B cell (primary cell): Measurements from ENCODE around the gene ZNF471. TPM values are rescaled to one million over a fixed set of nuclear protein-coding genes. Genes with fewer than 3 reads are reported as not detected.

Experiments
- ATAC-seq: fragments of 200-7000 bp; cut with Tn5 transposase; one replicate; pipeline ENCODE4 v1.10.0; 2021; ENCODE audit warnings: low read depth, mild to moderate bottlenecking, moderate number of reproducible peaks, moderate library complexity
- CTCF ChIA-PET: fragments of 350-600 bp; sonication (Branson Sonifier 250); formaldehyde crosslinking; loops from one replicate; lab custom pipeline; 2021; ENCODE audit warnings: antibody characterized with exemption, inconsistent platforms; lab: Charles Lee
- POLR2A ChIA-PET: fragments of 350-600 bp; sonication (Branson Sonifier 250); formaldehyde crosslinking; loops from one replicate; lab custom pipeline; 2021; ENCODE audit warnings: antibody characterized with exemption; lab: Charles Lee
- DNase-seq: peaks from one replicate; pipeline ENCODE4 v3.0.0; 2013
- H2AFZ ChIP-seq: 2 replicates; pipeline ENCODE4 v1.6.1; 2012; ENCODE audit warnings: mild to moderate bottlenecking, low read depth, low read length; ENCODE audit not compliant: insufficient read depth, poor library complexity, severe bottlenecking
- H3K27ac ChIP-seq, 2 donors: 1 replicate in 1 of 2; 2 replicates in 1 of 2; pipeline ENCODE4 v1.5.1; 2012 to 2013; ENCODE audit warnings: low read length in 2 of 2, mild to moderate bottlenecking in 2 of 2, moderate library complexity in 1 of 2
- H3K27me3 ChIP-seq, 4 experiments: fragments of 200-600 bp in 1 of 4; sonication (generic) in 1 of 4; replicated peaks in 1 of 4; 1 replicate in 2 of 4; 2 replicates in 2 of 4; pipeline versions ENCODE4 v1.6.1 to v1.7.0; 2013 to 2016; ENCODE audit warnings: low read length in 3 of 4, mild to moderate bottlenecking in 2 of 4, mixed read lengths in 1 of 4, moderate library complexity in 1 of 4; ENCODE audit not compliant: insufficient read depth in 4 of 4, control insufficient read depth in 3 of 4; ENCODE audit errors: control extremely low read depth in 1 of 4
- H3K36me3 ChIP-seq, 2 experiments: replicated peaks in 1 of 2; 1 replicate in 1 of 2; 2 replicates in 1 of 2; pipeline versions ENCODE4 v1.6.1 to v1.7.1; 2013; ENCODE audit warnings: low read length in 1 of 2; ENCODE audit not compliant: insufficient read depth in 2 of 2, control insufficient read depth in 1 of 2; ENCODE audit errors: control extremely low read depth in 1 of 2, extremely low read depth in 1 of 2
- H3K4me1 ChIP-seq, 2 donors: fragments of 200-600 bp in 1 of 2; sonication (generic) in 1 of 2; 1 replicate in 1 of 2; 2 replicates in 1 of 2; pipeline versions ENCODE4 v1.5.1 to v1.6.1; 2013 to 2017; ENCODE audit warnings: low read length in 2 of 2; ENCODE audit not compliant: control insufficient read depth in 2 of 2, insufficient read depth in 2 of 2
- H3K4me2 ChIP-seq: replicated peaks from 2 replicates; pipeline ENCODE3; 2012; ENCODE audit warnings: mild to moderate bottlenecking, low read depth, low read length; ENCODE audit not compliant: poor library complexity, severe bottlenecking
- H3K4me3 ChIP-seq, 5 experiments: fragments of 200-600 bp in 1 of 5; sonication (generic) in 1 of 5; 1 replicate in 3 of 5; 2 replicates in 2 of 5; pipeline versions ENCODE4 v1.5.1 to v1.7.0; 2011 to 2016; ENCODE audit warnings: low read length in 4 of 5, mild to moderate bottlenecking in 4 of 5, low read depth in 2 of 5, control low read depth in 1 of 5, moderate library complexity in 1 of 5; ENCODE audit not compliant: insufficient read depth in 1 of 5; ENCODE audit errors: control extremely low read depth in 1 of 5, extremely low read depth in 1 of 5
- H3K79me2 ChIP-seq: fragments of 200-600 bp; sonication (generic); one replicate; pipeline ENCODE4 v1.6.0; 2016; ENCODE audit warnings: low read length; ENCODE audit not compliant: control insufficient read depth, insufficient read depth
- H3K9ac ChIP-seq: fragments of 200-600 bp; sonication (generic); 2 replicates; pipeline ENCODE4 v1.6.1; 2017; ENCODE audit warnings: mild to moderate bottlenecking, low read length, moderate library complexity
- H3K9me3 ChIP-seq, 3 donors: one replicate each; pipeline versions ENCODE4 v1.6.1 to v1.7.1; 2013; ENCODE audit warnings: low read length in 2 of 3; ENCODE audit not compliant: control insufficient read depth in 2 of 3, insufficient read depth in 1 of 3; ENCODE audit errors: control extremely low read depth in 1 of 3
- H4K20me1 ChIP-seq: 2 replicates; pipeline ENCODE4 v1.6.0; 2012; ENCODE audit warnings: mild to moderate bottlenecking, low read length; ENCODE audit not compliant: insufficient read depth, control insufficient read depth, poor library complexity, severe bottlenecking
- H3K27ac Mint-ChIP-seq: one replicate; pipeline ENCODE4 v1.8.0; 2021; ENCODE audit warnings: mixed read lengths
- H3K27me3 Mint-ChIP-seq: one replicate; pipeline ENCODE4 v1.8.0; 2021; ENCODE audit warnings: mixed read lengths
- H3K4me1 Mint-ChIP-seq: one replicate; pipeline ENCODE4 v1.8.0; 2021; ENCODE audit warnings: mixed read lengths
- H3K4me3 Mint-ChIP-seq: one replicate; pipeline ENCODE4 v1.8.0; 2021; ENCODE audit warnings: mixed read lengths
- H3K9me3 Mint-ChIP-seq: one replicate; pipeline ENCODE4 v1.8.0; 2022; ENCODE audit warnings: mixed read lengths; ENCODE audit not compliant: insufficient read depth
- EZH2 ChIP-seq: IDR thresholded peaks from 2 replicates; pipeline ENCODE4 v1.6.1; 2012; ENCODE audit warnings: borderline replicate concordance, low read depth, mild to moderate bottlenecking, moderate library complexity, low read length; ENCODE audit not compliant: insufficient read depth, poor library complexity, severe bottlenecking
- WGBS: methylation state at CpG from one replicate; pipeline ENCODE4 v1.1.5; 2013; ENCODE audit warnings: missing lambda C conversion rate; ENCODE audit not compliant: insufficient coverage; 5-methylcytosine and 5-hydroxymethylcytosine counted together
- intact Hi-C: fragments of 100-400 bp; cut with micrococcal nuclease; formaldehyde crosslinking; loops from one replicate; pipeline ENCODE4 v1.10.0; 2022
- polyA plus RNA-seq: library from polyadenylated mRNA; depleted of rRNA; stranded (reverse); fragments of >200 nt; gene quantifications from 2 replicates; pipeline ENCODE4 v1.2.3, GENCODE V29; 2012
- total RNA-seq, 2 donors: library from RNA; stranded (reverse); fragments of 120-200 nt in 1 of 2; gene quantifications; 1 replicate in 1 of 2; 2 replicates in 1 of 2; pipeline versions ENCODE4 v1.2.3 to v1.2.4, GENCODE V29; 2013 to 2022
- TF ChIP-seq, protein P1 (sequence below): fragments of 200-600 bp; IDR thresholded peaks from one replicate; pipeline ENCODE4 v1.8.0; 2022; ENCODE audit warnings: antibody characterized with exemption, mild to moderate bottlenecking

ZNF471 gene
- total and polyA plus RNA-seq, 2 donors (not counting 1 experiment from before 2014, with no cell fraction given) = 0.91 to 5.9 TPM

GRCh38 chr19:56538254-56538760, 30.7 kb downstream of the ZNF471 start:
- Histone ChIP-seq H3K27me3 (no peaks in the 10 kb centered on the region), H3K9me3 (peaks cover 12 to 67% (median 45%) of the 10 kb centered on the region in 3 donors), H3K4me1 (peaks cover 6 to 17% of the 10 kb centered on the region in 2 donors), H3K36me3 (peaks cover 2 to 4% of the 10 kb centered on the region in 2 experiments), H3K27ac (peak overlapping the region; percentile 80 to 83), H3K79me2 (no peaks in the 10 kb centered on the region), H3K9ac (peak overlapping the region; percentile 82), H3K4me2 (peak overlapping the region; percentile 75), H2AFZ (peak overlapping the region; percentile 95), H3K4me3 (peak overlapping the region; percentile 39 to 84 (median 69)), H4K20me1 (no peaks in the 10 kb centered on the region)
- TF ChIP-seq, protein P1, sequence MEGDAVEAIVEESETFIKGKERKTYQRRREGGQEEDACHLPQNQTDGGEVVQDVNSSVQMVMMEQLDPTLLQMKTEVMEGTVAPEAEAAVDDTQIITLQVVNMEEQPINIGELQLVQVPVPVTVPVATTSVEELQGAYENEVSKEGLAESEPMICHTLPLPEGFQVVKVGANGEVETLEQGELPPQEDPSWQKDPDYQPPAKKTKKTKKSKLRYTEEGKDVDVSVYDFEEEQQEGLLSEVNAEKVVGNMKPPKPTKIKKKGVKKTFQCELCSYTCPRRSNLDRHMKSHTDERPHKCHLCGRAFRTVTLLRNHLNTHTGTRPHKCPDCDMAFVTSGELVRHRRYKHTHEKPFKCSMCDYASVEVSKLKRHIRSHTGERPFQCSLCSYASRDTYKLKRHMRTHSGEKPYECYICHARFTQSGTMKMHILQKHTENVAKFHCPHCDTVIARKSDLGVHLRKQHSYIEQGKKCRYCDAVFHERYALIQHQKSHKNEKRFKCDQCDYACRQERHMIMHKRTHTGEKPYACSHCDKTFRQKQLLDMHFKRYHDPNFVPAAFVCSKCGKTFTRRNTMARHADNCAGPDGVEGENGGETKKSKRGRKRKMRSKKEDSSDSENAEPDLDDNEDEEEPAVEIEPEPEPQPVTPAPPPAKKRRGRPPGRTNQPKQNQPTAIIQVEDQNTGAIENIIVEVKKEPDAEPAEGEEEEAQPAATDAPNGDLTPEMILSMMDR = no peak
- no peak for TF ChIP-seq EZH2
- peaks cover 14% of the 10 kb centered on the region for H3K9me3 Mint-ChIP-seq
- 6% methylated on average over 31 of the region's 46 CpGs for WGBS
- H3K4me1 Mint-ChIP-seq = peaks cover 19% of the 10 kb centered on the region
- H3K27ac Mint-ChIP-seq = peak overlapping the region; percentile 99
- ATAC-seq (peak; percentile 89), DNase-seq (peak; percentile 96)
- POLR2A ChIA-PET = interaction anchor here (0.9 to 1.2 kb wide), 2 partner anchors 30 to 56 kb away, joined by 4 to 8 read pairs; partner anchors contain the start of genes ZNF471 and ZNF71
- CTCF ChIA-PET = no interaction called here
- intact Hi-C loops = loop anchor here (1.0 kb wide), 3 partner anchors 29 to 133 kb away; partner anchors contain the start of genes ZNF470, ZNF471 and ZNF835
- H3K27me3 Mint-ChIP-seq = no peaks in the 10 kb centered on the region
- peak overlapping the region; percentile 93 for H3K4me3 Mint-ChIP-seq

GRCh38 chr19:56538761-56539263, 31.2 kb downstream of the ZNF471 start, which contains the start of gene ZFP28:
ZFP28 (plus strand) TSS chr19:56538948; CDS start chr19:56539019, 71 bp downstream.
- H3K9ac ChIP-seq = peak within 1 kb of the TSS; percentile 82

More at GRCh38 chr19:56538761-56539263, 31.2 kb downstream of the ZNF471 start, which contains the start of gene ZFP28:
- peaks cover 12 to 65% (median 50%) of the 10 kb centered on the region in 3 donors for H3K9me3 ChIP-seq
- H4K20me1 ChIP-seq = no peaks in the 10 kb centered on the region
- no peak for DNase-seq
- peak within 1 kb of the TSS; percentile 80 to 83 for H3K27ac ChIP-seq
- TF ChIP-seq, protein P1 = no peak
- TF ChIP-seq EZH2 = no peak
- no peaks in the 10 kb centered on the region for H3K79me2 ChIP-seq
- H3K4me3 ChIP-seq = peak within 1 kb of the TSS; percentile 39 to 84 (median 72)
- intact Hi-C loops = loop anchor here (1.0 kb wide), 4 partner anchors 28 to 135 kb away; partner anchors contain the start of genes ZNF470, ZNF471, ZNF583 and ZNF835
- H3K4me1 ChIP-seq = peaks cover 6 to 17% of the 10 kb centered on the region in 2 donors
- 8% methylated on average over 48 of the region's 65 CpGs for WGBS
- peaks cover 19% of the 10 kb centered on the region for H3K4me1 Mint-ChIP-seq
- ChIA-PET CTCF (no interaction called here), POLR2A (interaction anchor here (0.9 to 1.2 kb wide), 2 partner anchors 31 to 56 kb away, joined by 4 to 8 read pairs; partner anchors contain the start of genes ZNF471 and ZNF71)
- H3K27ac Mint-ChIP-seq = peak within 1 kb of the TSS; percentile 99
- ATAC-seq = peak; percentile 72
- no peaks in the 10 kb centered on the region for H3K27me3 Mint-ChIP-seq
- peak within 1 kb of the TSS; percentile 91 for H3K4me2 ChIP-seq
- peaks cover 12% of the 10 kb centered on the region for H3K9me3 Mint-ChIP-seq
- H3K36me3 ChIP-seq = peaks cover 2 to 7% of the 10 kb centered on the region in 2 experiments
- no peaks in the 10 kb centered on the region for H3K27me3 ChIP-seq
- H2AFZ ChIP-seq = peak within 1 kb of the TSS; percentile 95
- H3K4me3 Mint-ChIP-seq = peak within 1 kb of the TSS; percentile 93
